HCT116 (cell line): ENCODE data around the gene SYNE1. TPM values are rescaled to one million over a fixed set of nuclear protein-coding genes. Genes with fewer than 3 reads are reported as not detected.

Source experiments
- ATAC-seq: fragments of 200-7000 bp; cut with Tn5 transposase; 2 replicates; pipeline ENCODE4 v1.9.1; 2020; ENCODE audit warnings: mild to moderate bottlenecking, moderate library complexity
- BruUV-seq: library from RNA; stranded (reverse); fragments of 400-500 nt; replicated peaks from 2 replicates; lab custom pipeline; 2021; lab: Mats Ljungman, UMichigan
- CTCF ChIA-PET: fragments of 300-600 bp; sonication (Branson Sonifier 250); formaldehyde crosslinking; loops from one replicate; lab custom pipeline; 2021; ENCODE audit warnings: antibody characterized with exemption; lab: Charles Lee
- POLR2A ChIA-PET: fragments of 300-600, 350-600 bp; sonication (Branson Sonifier 250); formaldehyde crosslinking; loops from one replicate; lab custom pipeline; 2021; ENCODE audit warnings: antibody characterized with exemption; lab: Charles Lee
- RAD21 ChIA-PET, 2 experiments: fragments of 300-600 bp; sonication (Branson Sonifier 250); formaldehyde crosslinking; loops; one replicate each; lab custom pipeline; 2023; ENCODE audit warnings: low total read pairs in 2 of 2; ENCODE audit not compliant: uncharacterized antibody in 2 of 2, unreplicated experiment in 2 of 2, low non-redundant PET in 1 of 2; lab: Charles Lee
- DNase-seq: peaks from one replicate; pipeline ENCODE4 v3.0.0-alpha.2; 2010; ENCODE audit warnings: low read depth, low spot score
- H2AFZ ChIP-seq: fragments of 200-600 bp; shearing (Covaris generic), sonication (generic); 2 replicates; pipeline ENCODE4 v1.6.1; 2017; ENCODE audit warnings: low read depth, mixed run types, mixed read lengths, antibody characterized with exemption, low read length; ENCODE audit not compliant: poor library complexity, severe bottlenecking
- H3K27ac ChIP-seq: 2 replicates; pipeline ENCODE4 v1.5.1; 2012; ENCODE audit warnings: low read depth, low read length
- H3K27me3 ChIP-seq: fragments of 200-600 bp; sonication (generic); 2 replicates; pipeline ENCODE4 v1.6.1; 2016; ENCODE audit warnings: mixed run types, low read length, mixed read lengths; ENCODE audit not compliant: insufficient read depth
- H3K36me3 ChIP-seq, 2 experiments: fragments of 200-500 bp in 1 of 2; fragments of 200-600 bp in 1 of 2; sonication (Bioruptor generic) in 1 of 2; sonication (generic) in 1 of 2; 2 replicates each; pipeline versions ENCODE4 v1.5.1 to v1.6.1; 2014 to 2016; ENCODE audit warnings: low read length in 2 of 2, inconsistent platforms in 1 of 2, mixed read lengths in 1 of 2, mixed run types in 1 of 2; ENCODE audit not compliant: insufficient read depth in 2 of 2, control insufficient read depth in 1 of 2
- H3K4me1 ChIP-seq, 2 experiments: fragments of 200-600 bp in 1 of 2; sonication (generic) in 1 of 2; 2 replicates each; pipeline versions ENCODE4 v1.5.1 to v1.6.1; 2012 to 2017; ENCODE audit warnings: low read length in 2 of 2, inconsistent platforms in 1 of 2, mild to moderate bottlenecking in 1 of 2, mixed read lengths in 1 of 2, mixed run types in 1 of 2, moderate library complexity in 1 of 2; ENCODE audit not compliant: insufficient read depth in 2 of 2, control insufficient read depth in 1 of 2
- H3K4me2 ChIP-seq: fragments of 200-600 bp; sonication (generic); 2 replicates; pipeline ENCODE4 v1.6.1; 2017; ENCODE audit warnings: mixed run types, low read length, mixed read lengths
- H3K4me3 ChIP-seq, 2 experiments: fragments of 200-600 bp in 1 of 2; sonication (generic) in 1 of 2; replicated peaks in 1 of 2; 2 replicates each; pipeline ENCODE4 v1.5.1; 2011 to 2016; ENCODE audit warnings: low read length in 2 of 2, control low read depth in 1 of 2, low read depth in 1 of 2, mild to moderate bottlenecking in 1 of 2, mixed read lengths in 1 of 2, mixed run types in 1 of 2
- H3K79me2 ChIP-seq: fragments of 200-600 bp; sonication (generic); 2 replicates; pipeline ENCODE4 v1.6.1; 2017; ENCODE audit warnings: mild to moderate bottlenecking, mixed run types, low read length, moderate library complexity, mixed read lengths; ENCODE audit not compliant: insufficient read depth
- H3K9ac ChIP-seq: fragments of 200-600 bp; sonication (generic); 2 replicates; pipeline ENCODE4 v1.6.1; 2016; ENCODE audit warnings: low read length, mixed read lengths
- H3K9me2 ChIP-seq: fragments of 200-600 bp; sonication (generic), shearing (Covaris generic); 2 replicates; pipeline ENCODE4 v1.6.1; 2017; ENCODE audit warnings: mixed run types, mild to moderate bottlenecking, moderate library complexity; ENCODE audit not compliant: insufficient read depth
- H3K9me3 ChIP-seq, 2 experiments: fragments of 200-500 bp in 1 of 2; fragments of 200-600 bp in 1 of 2; sonication (Bioruptor generic) in 1 of 2; sonication (generic) in 1 of 2; 2 replicates each; pipeline ENCODE4 v1.6.1; 2014 to 2017; ENCODE audit warnings: low read length in 2 of 2, mixed read lengths in 2 of 2, inconsistent platforms in 1 of 2, low read depth in 1 of 2, mild to moderate bottlenecking in 1 of 2, mixed run types in 1 of 2, moderate library complexity in 1 of 2; ENCODE audit not compliant: control insufficient read depth in 1 of 2, insufficient read depth in 1 of 2
- H4K20me1 ChIP-seq: fragments of 200-600 bp; sonication (generic), shearing (Covaris generic); 2 replicates; pipeline ENCODE4 v1.6.1; 2017; ENCODE audit warnings: mixed run types, mild to moderate bottlenecking, moderate library complexity; ENCODE audit not compliant: insufficient read depth
- CBX3 ChIP-seq: IDR thresholded peaks from 2 replicates; pipeline ENCODE4 v1.6.1; 2012; ENCODE audit warnings: low read depth
- ELF1 ChIP-seq: IDR thresholded peaks from 2 replicates; pipeline ENCODE4 v1.6.1; 2012; ENCODE audit warnings: low read depth, borderline replicate concordance
- EZH2phosphoT487 ChIP-seq: fragments of 200-600 bp; IDR thresholded peaks from 2 replicates; pipeline ENCODE4 v1.6.1; 2018; ENCODE audit warnings: antibody characterized with exemption, borderline replicate concordance
- FOSL1 ChIP-seq: IDR thresholded peaks from 2 replicates; pipeline ENCODE4 v1.6.1; 2012; ENCODE audit warnings: low read depth
- JUND ChIP-seq: IDR thresholded peaks from 2 replicates; pipeline ENCODE4 v1.6.1; 2012
- POLR2A ChIP-seq: IDR thresholded peaks from 2 replicates; pipeline ENCODE4 v1.7.0; 2011; ENCODE audit warnings: borderline replicate concordance; ENCODE audit not compliant: insufficient read depth, insufficient read length; ENCODE audit errors: extremely low read depth
- SIN3A ChIP-seq: IDR thresholded peaks from 2 replicates; pipeline ENCODE4 v1.6.1; 2012; ENCODE audit warnings: low read depth
- SP1 ChIP-seq: IDR thresholded peaks from 2 replicates; pipeline ENCODE4 v1.6.1; 2012; ENCODE audit warnings: low read depth
- SRF ChIP-seq: IDR thresholded peaks from 2 replicates; pipeline ENCODE4 v1.6.1; 2012; ENCODE audit warnings: low read depth
- TCF7L2 ChIP-seq: IDR thresholded peaks from 2 replicates; pipeline ENCODE4 v1.7.0; 2011; ENCODE audit warnings: borderline replicate concordance, inconsistent platforms; ENCODE audit not compliant: insufficient read depth, insufficient read length; ENCODE audit errors: extremely low read depth
- YY1 ChIP-seq: IDR thresholded peaks from 2 replicates; pipeline ENCODE4 v1.6.1; 2011; ENCODE audit warnings: low read length, low read depth, moderate library complexity, mild to moderate bottlenecking; ENCODE audit not compliant: insufficient replicate concordance; ENCODE audit errors: extremely low read depth
- ZNF274 ChIP-seq: fragments of 200-500 bp; sonication (Bioruptor generic); IDR thresholded peaks from 2 replicates; pipeline ENCODE4 v1.6.1; 2014; ENCODE audit warnings: mild to moderate bottlenecking, low read depth, low read length, inconsistent platforms
- intact Hi-C: fragments of 100-400 bp; cut with micrococcal nuclease; formaldehyde crosslinking; loops from 2 replicates; pipeline ENCODE4 v1.10.0; 2022
- total RNA-seq: library from RNA; stranded (reverse); gene quantifications from one replicate; pipeline ENCODE4 v1.2.1, GENCODE V29; 2021; ENCODE audit not compliant: unreplicated experiment
- TF ChIP-seq, protein P1 (sequence below), 3 experiments: fragments of 200-600 bp in 1 of 3; sonication (generic) in 1 of 3; IDR thresholded peaks in 2 of 3; conservative IDR thresholded peaks in 1 of 3; 2 replicates each; pipeline ENCODE4 v1.5.1; 2012 to 2017; ENCODE audit warnings: low read depth in 2 of 3, low read length in 2 of 3, antibody characterized with exemption in 1 of 3, borderline replicate concordance in 1 of 3, control low read depth in 1 of 3, mild to moderate bottlenecking in 1 of 3, mixed read lengths in 1 of 3, mixed run types in 1 of 3, moderate library complexity in 1 of 3; ENCODE audit not compliant: insufficient read depth in 1 of 3
- TF ChIP-seq, protein P2 (sequence below): IDR thresholded peaks from 2 replicates; pipeline ENCODE4 v1.6.1; 2012
- TF ChIP-seq, protein P3 (sequence below): IDR thresholded peaks from 2 replicates; pipeline ENCODE4 v1.6.1; 2012; ENCODE audit warnings: low read depth
- TF ChIP-seq, protein P4 (sequence below): IDR thresholded peaks from 2 replicates; pipeline ENCODE4 v1.6.1; 2012
- TF ChIP-seq, protein P5 (sequence below): IDR thresholded peaks from 2 replicates; pipeline ENCODE4 v1.6.1; 2011; ENCODE audit warnings: mild to moderate bottlenecking, low read length, moderate library complexity; ENCODE audit not compliant: insufficient replicate concordance; ENCODE audit errors: extremely low read depth

SYNE1 gene
- total RNA-seq, 1 experiment from 2014 or later = 5.4 TPM

DNA sequence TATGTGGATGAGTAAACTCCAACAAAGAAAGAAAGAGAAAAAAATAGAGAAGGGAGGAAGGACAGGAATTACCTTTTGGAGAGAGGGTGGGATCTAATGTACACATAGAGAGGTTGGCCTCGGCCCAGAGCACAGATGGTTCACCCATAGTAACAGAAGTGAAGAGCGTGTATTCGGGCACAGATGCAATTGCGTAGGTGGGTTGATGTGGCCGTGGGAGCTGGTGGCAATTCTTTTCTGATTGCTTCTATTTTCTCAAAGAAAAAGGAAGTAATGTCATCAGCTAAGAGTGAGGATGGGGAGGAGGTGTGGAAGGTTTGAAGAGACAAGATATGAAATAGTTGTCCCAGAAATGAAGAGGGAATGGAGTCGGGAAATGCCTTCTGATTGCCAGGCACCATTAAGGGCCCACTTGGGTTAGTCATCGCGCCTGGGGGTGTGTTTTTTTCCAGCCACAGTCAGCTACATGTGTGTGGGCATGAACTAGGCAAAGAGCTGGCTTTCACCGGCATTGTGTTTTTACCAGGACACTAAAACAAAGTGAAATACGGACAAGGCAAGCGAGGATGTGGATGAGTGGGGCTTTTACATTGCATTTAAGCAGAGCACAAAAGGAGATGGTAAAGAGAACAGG, 158.7 kb downstream of the SYNE1 start (continued):
- TF ChIP-seq, protein P1, sequence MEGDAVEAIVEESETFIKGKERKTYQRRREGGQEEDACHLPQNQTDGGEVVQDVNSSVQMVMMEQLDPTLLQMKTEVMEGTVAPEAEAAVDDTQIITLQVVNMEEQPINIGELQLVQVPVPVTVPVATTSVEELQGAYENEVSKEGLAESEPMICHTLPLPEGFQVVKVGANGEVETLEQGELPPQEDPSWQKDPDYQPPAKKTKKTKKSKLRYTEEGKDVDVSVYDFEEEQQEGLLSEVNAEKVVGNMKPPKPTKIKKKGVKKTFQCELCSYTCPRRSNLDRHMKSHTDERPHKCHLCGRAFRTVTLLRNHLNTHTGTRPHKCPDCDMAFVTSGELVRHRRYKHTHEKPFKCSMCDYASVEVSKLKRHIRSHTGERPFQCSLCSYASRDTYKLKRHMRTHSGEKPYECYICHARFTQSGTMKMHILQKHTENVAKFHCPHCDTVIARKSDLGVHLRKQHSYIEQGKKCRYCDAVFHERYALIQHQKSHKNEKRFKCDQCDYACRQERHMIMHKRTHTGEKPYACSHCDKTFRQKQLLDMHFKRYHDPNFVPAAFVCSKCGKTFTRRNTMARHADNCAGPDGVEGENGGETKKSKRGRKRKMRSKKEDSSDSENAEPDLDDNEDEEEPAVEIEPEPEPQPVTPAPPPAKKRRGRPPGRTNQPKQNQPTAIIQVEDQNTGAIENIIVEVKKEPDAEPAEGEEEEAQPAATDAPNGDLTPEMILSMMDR (IDR thresholded peaks at IDR 0.05 in 2 of 3, conservative IDR thresholded peaks at IDR 0.05 in 1 of 3; ENCODE audit: borderline replicate concordance in 1 of 3, insufficient read depth in 1 of 3, low read depth in 2 of 3, low read length in 2 of 3) = no peak
- TF ChIP-seq JUND (no peak), SP1 (no peak)
- TF ChIP-seq, protein P2, sequence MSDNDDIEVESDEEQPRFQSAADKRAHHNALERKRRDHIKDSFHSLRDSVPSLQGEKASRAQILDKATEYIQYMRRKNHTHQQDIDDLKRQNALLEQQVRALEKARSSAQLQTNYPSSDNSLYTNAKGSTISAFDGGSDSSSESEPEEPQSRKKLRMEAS = no peak

DNA sequence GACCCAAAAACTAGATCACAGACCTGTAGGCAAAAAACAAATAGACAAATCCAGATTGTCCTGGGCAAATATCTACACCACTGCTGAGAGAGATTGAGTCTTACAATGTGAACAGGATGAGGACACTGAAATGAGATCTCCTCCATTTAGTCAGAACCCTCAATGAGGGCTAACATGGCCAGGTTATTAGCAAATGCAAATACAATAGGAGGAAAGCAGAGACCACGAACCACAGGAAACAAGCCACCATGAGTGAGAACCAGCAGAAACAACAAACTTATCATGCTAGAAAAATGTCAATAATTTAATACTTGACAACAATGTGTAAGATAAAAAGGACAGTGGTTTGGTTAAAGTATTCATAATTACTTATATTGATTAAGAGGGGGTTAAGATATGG, 162.8 kb downstream of the SYNE1 start:
- ChIA-PET POLR2A (no interaction called here), RAD21 (no interaction called here)

More for the DNA sequence above, 162.8 kb downstream of the SYNE1 start:
- H3K4me1 ChIP-seq = peaks cover 0 to 6% of the 10 kb centered on the region in 2 experiments; a peak in 1 of 4 replicates
- H3K27me3 ChIP-seq = no peaks in the 10 kb centered on the region
- H3K27ac ChIP-seq = no peak overlapping the region
- no peaks in the 10 kb centered on the region for H3K79me2 ChIP-seq
- no peak overlapping the region for H2AFZ ChIP-seq
- CTCF ChIA-PET = no interaction called here
- TF ChIP-seq TCF7L2 (no peak), SP1 (no peak), CBX3 (no peak), SIN3A (no peak), EZH2phosphoT487 (no peak), FOSL1 (no peak), SRF (no peak), YY1 (no peak), ZNF274 (no peak), POLR2A (no peak), JUND (no peak), ELF1 (no peak)
- TF ChIP-seq, protein P3, sequence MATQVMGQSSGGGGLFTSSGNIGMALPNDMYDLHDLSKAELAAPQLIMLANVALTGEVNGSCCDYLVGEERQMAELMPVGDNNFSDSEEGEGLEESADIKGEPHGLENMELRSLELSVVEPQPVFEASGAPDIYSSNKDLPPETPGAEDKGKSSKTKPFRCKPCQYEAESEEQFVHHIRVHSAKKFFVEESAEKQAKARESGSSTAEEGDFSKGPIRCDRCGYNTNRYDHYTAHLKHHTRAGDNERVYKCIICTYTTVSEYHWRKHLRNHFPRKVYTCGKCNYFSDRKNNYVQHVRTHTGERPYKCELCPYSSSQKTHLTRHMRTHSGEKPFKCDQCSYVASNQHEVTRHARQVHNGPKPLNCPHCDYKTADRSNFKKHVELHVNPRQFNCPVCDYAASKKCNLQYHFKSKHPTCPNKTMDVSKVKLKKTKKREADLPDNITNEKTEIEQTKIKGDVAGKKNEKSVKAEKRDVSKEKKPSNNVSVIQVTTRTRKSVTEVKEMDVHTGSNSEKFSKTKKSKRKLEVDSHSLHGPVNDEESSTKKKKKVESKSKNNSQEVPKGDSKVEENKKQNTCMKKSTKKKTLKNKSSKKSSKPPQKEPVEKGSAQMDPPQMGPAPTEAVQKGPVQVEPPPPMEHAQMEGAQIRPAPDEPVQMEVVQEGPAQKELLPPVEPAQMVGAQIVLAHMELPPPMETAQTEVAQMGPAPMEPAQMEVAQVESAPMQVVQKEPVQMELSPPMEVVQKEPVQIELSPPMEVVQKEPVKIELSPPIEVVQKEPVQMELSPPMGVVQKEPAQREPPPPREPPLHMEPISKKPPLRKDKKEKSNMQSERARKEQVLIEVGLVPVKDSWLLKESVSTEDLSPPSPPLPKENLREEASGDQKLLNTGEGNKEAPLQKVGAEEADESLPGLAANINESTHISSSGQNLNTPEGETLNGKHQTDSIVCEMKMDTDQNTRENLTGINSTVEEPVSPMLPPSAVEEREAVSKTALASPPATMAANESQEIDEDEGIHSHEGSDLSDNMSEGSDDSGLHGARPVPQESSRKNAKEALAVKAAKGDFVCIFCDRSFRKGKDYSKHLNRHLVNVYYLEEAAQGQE = no peak
- TF ChIP-seq, protein P4, sequence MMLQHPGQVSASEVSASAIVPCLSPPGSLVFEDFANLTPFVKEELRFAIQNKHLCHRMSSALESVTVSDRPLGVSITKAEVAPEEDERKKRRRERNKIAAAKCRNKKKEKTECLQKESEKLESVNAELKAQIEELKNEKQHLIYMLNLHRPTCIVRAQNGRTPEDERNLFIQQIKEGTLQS = no peak
- TF ChIP-seq, protein P5, sequence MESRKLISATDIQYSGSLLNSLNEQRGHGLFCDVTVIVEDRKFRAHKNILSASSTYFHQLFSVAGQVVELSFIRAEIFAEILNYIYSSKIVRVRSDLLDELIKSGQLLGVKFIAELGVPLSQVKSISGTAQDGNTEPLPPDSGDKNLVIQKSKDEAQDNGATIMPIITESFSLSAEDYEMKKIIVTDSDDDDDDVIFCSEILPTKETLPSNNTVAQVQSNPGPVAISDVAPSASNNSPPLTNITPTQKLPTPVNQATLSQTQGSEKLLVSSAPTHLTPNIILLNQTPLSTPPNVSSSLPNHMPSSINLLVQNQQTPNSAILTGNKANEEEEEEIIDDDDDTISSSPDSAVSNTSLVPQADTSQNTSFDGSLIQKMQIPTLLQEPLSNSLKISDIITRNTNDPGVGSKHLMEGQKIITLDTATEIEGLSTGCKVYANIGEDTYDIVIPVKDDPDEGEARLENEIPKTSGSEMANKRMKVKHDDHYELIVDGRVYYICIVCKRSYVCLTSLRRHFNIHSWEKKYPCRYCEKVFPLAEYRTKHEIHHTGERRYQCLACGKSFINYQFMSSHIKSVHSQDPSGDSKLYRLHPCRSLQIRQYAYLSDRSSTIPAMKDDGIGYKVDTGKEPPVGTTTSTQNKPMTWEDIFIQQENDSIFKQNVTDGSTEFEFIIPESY = no peak
- H3K36me3 ChIP-seq = no peaks in the 10 kb centered on the region
- DNase-seq = no peak
- H4K20me1 ChIP-seq = no peaks in the 10 kb centered on the region
- H3K9me3 ChIP-seq = no peaks in the 10 kb centered on the region
- H3K4me2 ChIP-seq = no peak overlapping the region
- H3K4me3 ChIP-seq = no peak overlapping the region
- H3K9ac ChIP-seq = no peak overlapping the region
- no peaks in the 10 kb centered on the region for H3K9me2 ChIP-seq
- intact Hi-C loops = no loop called here
- BruUV-seq = no TSS peak
- no peak for ATAC-seq
